Keratinocyte (primary cell): ENCODE measurements around the gene PDZD2. TPM values are rescaled to one million over a fixed set of nuclear protein-coding genes. Genes with fewer than 3 reads are reported as not detected.

Source experiments
- DNase-seq: peaks from one replicate; pipeline ENCODE4 v3.0.0-alpha.2; 2011; ENCODE audit warnings: low read depth, missing footprints, low spot score
- FAIRE-seq: peaks from 2 replicates; lab custom pipeline; 2011; peaks lifted over from hg19 to GRCh38; lab: Jason Lieb, UNC
- H2AFZ ChIP-seq: 2 replicates; pipeline ENCODE4 v1.6.0; 2012; ENCODE audit warnings: low read length, control low read depth, inconsistent platforms; ENCODE audit not compliant: control insufficient read depth
- H3K27ac ChIP-seq: 2 replicates; pipeline ENCODE4 v1.5.1; 2011; ENCODE audit warnings: low read length; ENCODE audit not compliant: control insufficient read depth, insufficient read depth
- H3K27me3 ChIP-seq: 3 replicates; pipeline ENCODE4 v1.6.0; 2011; ENCODE audit warnings: low read length; ENCODE audit not compliant: control insufficient read depth, insufficient read depth; ENCODE audit errors: extremely low read depth
- H3K36me3 ChIP-seq, 2 experiments: 2 replicates in 1 of 2; 3 replicates in 1 of 2; pipeline ENCODE4 v1.5.1; 2011; ENCODE audit warnings: low read length in 2 of 2, mild to moderate bottlenecking in 1 of 2; ENCODE audit not compliant: control insufficient read depth in 2 of 2, insufficient read depth in 2 of 2; ENCODE audit errors: extremely low read depth in 1 of 2
- H3K4me1 ChIP-seq: 3 replicates; pipeline ENCODE4 v1.5.1; 2011; ENCODE audit warnings: low read length; ENCODE audit not compliant: control insufficient read depth, insufficient read depth; ENCODE audit errors: extremely low read depth
- H3K4me2 ChIP-seq: 3 replicates; pipeline ENCODE4 v1.6.0; 2011; ENCODE audit warnings: low read depth, low read length; ENCODE audit not compliant: control insufficient read depth, insufficient read depth; ENCODE audit errors: extremely low read depth
- H3K4me3 ChIP-seq, 3 experiments: fragments of 200-600 bp in 1 of 3; sonication (generic) in 1 of 3; 2 replicates in 2 of 3; 3 replicates in 1 of 3; pipeline ENCODE4 v1.5.1; 2011 to 2016; ENCODE audit warnings: low read length in 3 of 3, mild to moderate bottlenecking in 3 of 3, control low read depth in 2 of 3, inconsistent platforms in 1 of 3, low read depth in 1 of 3, mixed read lengths in 1 of 3, mixed run types in 1 of 3, moderate library complexity in 1 of 3; ENCODE audit not compliant: control insufficient read depth in 2 of 3, insufficient read depth in 2 of 3; ENCODE audit errors: extremely low read depth in 1 of 3
- H3K79me2 ChIP-seq: 2 replicates; pipeline ENCODE4 v1.6.0; 2012; ENCODE audit warnings: low read length; ENCODE audit not compliant: control insufficient read depth, insufficient read depth
- H3K9ac ChIP-seq: 3 replicates; pipeline ENCODE4 v1.6.0; 2011; ENCODE audit warnings: low read length; ENCODE audit not compliant: control insufficient read depth, insufficient read depth; ENCODE audit errors: extremely low read depth
- H3K9me1 ChIP-seq: 3 replicates; pipeline ENCODE4 v1.6.0; 2011; ENCODE audit warnings: low read length; ENCODE audit not compliant: control insufficient read depth, insufficient read depth; ENCODE audit errors: extremely low read depth
- H3K9me3 ChIP-seq: 2 replicates; pipeline ENCODE4 v1.5.1; 2012; ENCODE audit warnings: low read depth, low read length; ENCODE audit not compliant: control insufficient read depth
- H4K20me1 ChIP-seq: 3 replicates; pipeline ENCODE4 v1.6.0; 2011; ENCODE audit warnings: low read length; ENCODE audit not compliant: control insufficient read depth, insufficient read depth; ENCODE audit errors: extremely low read depth
- CTCF ChIP-seq, 3 experiments: IDR thresholded peaks in 1 of 3; conservative IDR thresholded peaks in 1 of 3; optimal IDR thresholded peaks in 1 of 3; 2 replicates in 2 of 3; 3 replicates in 1 of 3; pipeline versions ENCODE3 to v1.5.1; 2011; ENCODE audit warnings: low read length in 3 of 3, mild to moderate bottlenecking in 3 of 3, moderate library complexity in 2 of 3, control low read depth in 1 of 3, inconsistent platforms in 1 of 3; ENCODE audit not compliant: insufficient read depth in 2 of 3; ENCODE audit errors: extremely low read depth in 1 of 3
- EZH2 ChIP-seq: IDR thresholded peaks from one replicate; pipeline ENCODE4 v1.6.1; 2012; ENCODE audit warnings: inconsistent platforms, mild to moderate bottlenecking, low read length, moderate library complexity
- dilution Hi-C: fragments of 300-500 bp; cut with MboI; formaldehyde crosslinking; loops from one replicate; pipeline ENCODE4 v1.7.0; 2020; ENCODE audit warnings: low sequenced_read_pairs; ENCODE audit not compliant: extremely low pct_ligation_motif_present
- polyA plus RNA-seq, 5 experiments: library from polyadenylated mRNA; depleted of rRNA in 3 of 5; stranded (reverse) in 3 of 5; stranded (forward) in 1 of 5; unstranded in 1 of 5; fragments of >200 nt; gene quantifications; 1 replicate in 1 of 5; 2 replicates in 3 of 5; 3 replicates in 1 of 5; pipeline versions ENCODE4 v1.2.1 to v1.2.3, GENCODE V29; 2011 to 2012; ENCODE audit warnings: missing spikeins in 2 of 5, low read depth in 1 of 5, low replicate concordance in 1 of 5

The PDZD2 gene
- polyA plus RNA-seq, 1 donor (not counting 4 experiments of a cell fraction or from before 2014, with no cell fraction given), result 7.3 TPM

- Histone ChIP-seq H4K20me1 (no peaks in the 10 kb centered on the region), H3K36me3 (peaks cover 11 to 14% of the 10 kb centered on the region in 2 experiments)
- FAIRE-seq, result no peak
Observed at GRCh38 chr5:32123058-32123805, 484.3 kb downstream of the PDZD2 start.

GRCh38 chr5:32123889-32124676 is 485.2 kb downstream of the PDZD2 start:
- Histone ChIP-seq H4K20me1 (no peaks in the 10 kb centered on the region), H2AFZ (no peak overlapping the region), H3K27ac (no peak overlapping the region), H3K9ac (no peak overlapping the region), H3K27me3 (no peaks in the 10 kb centered on the region), H3K4me3 (no peak overlapping the region), H3K4me2 (no peak overlapping the region), H3K4me1 (no peaks in the 10 kb centered on the region), H3K79me2 (peaks cover 14% of the 10 kb centered on the region), H3K36me3 (peaks cover 11 to 14% of the 10 kb centered on the region in 2 experiments), H3K9me1 (no peaks in the 10 kb centered on the region), H3K9me3 (no peaks in the 10 kb centered on the region)
- dilution Hi-C loops, result no loop called here
- TF ChIP-seq CTCF (optimal IDR thresholded peaks at IDR 0.05 in 1 of 3, IDR thresholded peaks at IDR 0.05 in 1 of 3, conservative IDR thresholded peaks at IDR 0.05 in 1 of 3; ENCODE audit: extremely low read depth in 1 of 3, insufficient read depth in 2 of 3, low read length in 3 of 3) (no peak), EZH2 (no peak)
- FAIRE-seq (no peak), DNase-seq (no peak)

More at GRCh38 chr5:32123058-32123805, 484.3 kb downstream of the PDZD2 start:
- Histone ChIP-seq H3K79me2 (peaks cover 9% of the 10 kb centered on the region), H3K4me1 (no peaks in the 10 kb centered on the region), H2AFZ (no peak overlapping the region), H3K27me3 (no peaks in the 10 kb centered on the region), H3K9me1 (no peaks in the 10 kb centered on the region), H3K9me3 (no peaks in the 10 kb centered on the region), H3K4me3 (no peak overlapping the region), H3K4me2 (no peak overlapping the region), H3K27ac (no peak overlapping the region), H3K9ac (no peak overlapping the region)
- no peak for DNase-seq
- dilution Hi-C loops, result no loop called here
- no peak for TF ChIP-seq CTCF (optimal IDR thresholded peaks at IDR 0.05 in 1 of 3, IDR thresholded peaks at IDR 0.05 in 1 of 3, conservative IDR thresholded peaks at IDR 0.05 in 1 of 3; ENCODE audit: extremely low read depth in 1 of 3, insufficient read depth in 2 of 3, low read length in 3 of 3)
- no peak for TF ChIP-seq EZH2
